Gastroesophageal sphincter (tissue), 3 donors: Measurements from ENCODE around the gene HS3ST5.

Experiments
- POLR2A ChIP-seq, 2 donors: fragments of 450-650 bp; IDR thresholded peaks; one replicate each; pipeline ENCODE4 v1.6.1; 2017; ENCODE audit warnings: antibody characterized with exemption in 2 of 2, mild to moderate bottlenecking in 2 of 2, moderate library complexity in 1 of 2
- POLR2AphosphoS5 ChIP-seq: sonication (generic); formaldehyde crosslinking; IDR thresholded peaks from one replicate; pipeline ENCODE4 v1.6.1; 2017; ENCODE audit warnings: antibody characterized with exemption
- TF ChIP-seq, protein P1 (sequence below), 4 experiments: fragments of 200-600 bp in 2 of 4; fragments of 450-650 bp in 2 of 4; sonication (generic) in 1 of 4; IDR thresholded peaks; one replicate each; pipeline ENCODE4 v1.5.1; 2017 to 2019; ENCODE audit warnings: antibody characterized with exemption in 4 of 4, mild to moderate bottlenecking in 2 of 4, moderate library complexity in 2 of 4

- TF ChIP-seq POLR2A (IDR thresholded peaks at IDR 0.05) (no peak), POLR2AphosphoS5 (no peak)
- TF ChIP-seq, protein P1, sequence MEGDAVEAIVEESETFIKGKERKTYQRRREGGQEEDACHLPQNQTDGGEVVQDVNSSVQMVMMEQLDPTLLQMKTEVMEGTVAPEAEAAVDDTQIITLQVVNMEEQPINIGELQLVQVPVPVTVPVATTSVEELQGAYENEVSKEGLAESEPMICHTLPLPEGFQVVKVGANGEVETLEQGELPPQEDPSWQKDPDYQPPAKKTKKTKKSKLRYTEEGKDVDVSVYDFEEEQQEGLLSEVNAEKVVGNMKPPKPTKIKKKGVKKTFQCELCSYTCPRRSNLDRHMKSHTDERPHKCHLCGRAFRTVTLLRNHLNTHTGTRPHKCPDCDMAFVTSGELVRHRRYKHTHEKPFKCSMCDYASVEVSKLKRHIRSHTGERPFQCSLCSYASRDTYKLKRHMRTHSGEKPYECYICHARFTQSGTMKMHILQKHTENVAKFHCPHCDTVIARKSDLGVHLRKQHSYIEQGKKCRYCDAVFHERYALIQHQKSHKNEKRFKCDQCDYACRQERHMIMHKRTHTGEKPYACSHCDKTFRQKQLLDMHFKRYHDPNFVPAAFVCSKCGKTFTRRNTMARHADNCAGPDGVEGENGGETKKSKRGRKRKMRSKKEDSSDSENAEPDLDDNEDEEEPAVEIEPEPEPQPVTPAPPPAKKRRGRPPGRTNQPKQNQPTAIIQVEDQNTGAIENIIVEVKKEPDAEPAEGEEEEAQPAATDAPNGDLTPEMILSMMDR (IDR thresholded peaks at IDR 0.05) = no peak
Measured at GRCh38 chr6:114170372-114170771, 172.5 kb downstream of the HS3ST5 start.
